CD4-positive, alpha-beta T cell treated with Interleukin-4 for 4 hours (primary cell): Measurements from ENCODE around the gene PLAAT2.
A peak's percentile ranks its signal among the peaks of the same experiment; 100 is the strongest.
"Not testable (repeated sequence)": the region's sequence is repeated elsewhere in the genome, so short reads cannot be mapped to it uniquely, and the experiment has no call there.

Experiments
- DNase-seq: peaks from one replicate; pipeline ENCODE4 v3.0.0-alpha.2; 2020

PLAAT2 gene

GRCh38 chr11:63563201-63564055 is at the start of gene PLAAT2:
TSS of gene PLAAT2 (minus strand) at chr11:63563379. CDS start at chr11:63563324, 55 bp downstream.
- no peak for DNase-seq

GRCh38 chr11:63612181-63612580 is 49.0 kb upstream of the PLAAT2 start:
- no peak for DNase-seq

GRCh38 chr11:63611395-63611747 is 48.2 kb upstream of the PLAAT2 start:
- DNase-seq, result no peak

DNA sequence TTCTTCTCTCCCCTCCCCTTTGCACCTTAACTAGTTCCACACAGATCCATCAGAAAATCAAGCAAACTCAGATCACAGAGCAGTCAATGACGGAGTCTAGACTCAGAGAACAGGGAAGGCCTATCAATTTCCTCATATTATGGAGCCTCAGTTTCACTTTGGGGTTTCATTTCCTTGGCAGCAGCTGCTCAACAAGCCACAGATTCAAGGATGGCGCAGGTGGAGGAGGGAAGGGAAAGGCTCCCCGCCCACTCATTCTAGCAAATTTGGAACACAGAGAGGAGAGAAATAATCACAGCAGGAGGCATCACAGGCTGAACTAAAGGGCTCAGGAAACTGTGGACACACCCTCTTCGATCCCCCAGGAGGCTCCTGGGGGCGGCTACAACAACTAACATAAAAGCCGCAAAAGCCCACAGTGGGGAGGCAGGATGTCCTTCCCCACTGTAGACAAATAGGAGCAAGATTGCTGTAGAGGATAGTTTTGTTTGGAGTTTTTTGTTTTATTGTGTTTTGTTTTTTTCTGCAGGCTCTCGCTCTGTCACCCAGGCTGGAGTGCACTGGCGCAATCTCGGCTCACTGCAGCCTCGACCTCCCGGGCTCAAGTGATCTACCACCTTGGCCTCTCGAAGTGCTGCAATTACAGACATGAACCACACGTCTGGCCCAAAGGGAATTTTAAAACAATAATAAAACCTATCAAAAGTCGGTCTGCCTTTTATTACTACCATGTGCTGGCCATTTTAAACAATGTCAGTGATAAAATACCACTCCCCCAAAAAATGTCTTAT is 47.6 kb upstream of the PLAAT2 start:
- DNase-seq, result no peak

GRCh38 chr11:63609971-63610580 is 46.9 kb upstream of the PLAAT2 start:
- DNase-seq, result no peak

GRCh38 chr11:63609536-63609935 is 46.4 kb upstream of the PLAAT2 start:
- no peak for DNase-seq

DNA sequence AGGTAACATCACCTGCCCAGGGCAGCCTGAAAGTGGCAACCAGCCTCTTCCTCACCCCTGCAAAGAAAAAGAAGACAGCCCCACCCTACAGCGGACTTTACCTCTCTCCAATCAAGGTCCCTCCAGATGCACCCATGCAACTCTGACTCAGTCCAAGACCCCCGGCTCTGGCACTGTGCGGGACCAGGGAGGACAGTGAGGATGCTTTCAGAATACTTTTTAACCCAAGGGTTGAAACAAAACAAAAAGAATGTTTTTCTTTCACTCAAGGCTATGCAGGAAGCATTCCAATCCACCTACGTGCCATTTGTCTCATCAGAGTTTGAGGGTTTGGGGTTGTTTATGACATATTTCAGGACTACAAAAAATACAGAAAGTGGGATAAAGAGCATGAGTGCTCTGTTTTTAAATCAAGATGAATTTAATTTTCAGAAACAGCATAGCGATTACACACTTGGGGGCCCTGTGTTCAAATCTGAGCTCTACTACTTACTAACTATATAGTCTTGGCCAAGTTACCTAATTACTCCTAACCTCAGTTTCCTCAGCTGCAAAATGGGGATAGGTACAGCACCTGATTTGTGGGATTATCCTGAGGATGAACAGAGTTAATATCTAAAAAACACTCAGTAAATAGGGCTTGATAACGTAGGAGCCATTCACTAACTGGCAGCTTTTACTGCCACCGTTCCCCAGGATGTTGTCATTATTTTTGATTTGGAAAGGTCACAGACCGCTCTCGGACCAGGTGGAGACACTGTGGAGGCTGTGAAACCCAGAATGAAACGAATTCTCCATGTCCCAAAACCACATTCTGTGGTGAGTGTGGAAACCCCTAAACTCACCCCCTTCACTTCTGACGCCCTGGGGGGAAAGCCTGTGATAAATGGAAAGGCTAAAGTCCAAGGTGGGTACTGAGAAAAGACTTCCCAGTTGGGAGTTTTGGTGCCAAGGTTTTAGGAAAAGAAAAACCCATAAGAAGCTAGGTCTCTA is 45.5 kb upstream of the PLAAT2 start:
- no peak for DNase-seq

DNA sequence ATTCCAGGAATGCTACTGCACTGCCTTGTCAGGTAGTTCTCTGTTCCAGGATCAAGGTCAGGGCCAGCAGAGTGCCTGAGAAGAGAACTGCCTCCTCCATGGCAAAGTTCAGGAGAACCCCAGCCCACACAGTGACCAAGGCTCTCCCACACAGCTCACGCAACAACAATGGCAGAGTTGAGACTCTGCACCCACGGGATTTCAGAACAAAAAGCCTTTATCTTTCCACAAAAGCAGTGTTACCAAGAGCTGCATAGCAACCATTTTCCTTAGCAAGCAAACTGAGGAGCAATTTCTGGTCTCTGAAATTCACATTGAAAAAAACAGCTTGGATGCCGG is 40.0 kb upstream of the PLAAT2 start:
- no peak for DNase-seq

GRCh38 chr11:63602290-63603179 is 39.4 kb upstream of the PLAAT2 start:
- not testable (repeated sequence) for DNase-seq

DNA sequence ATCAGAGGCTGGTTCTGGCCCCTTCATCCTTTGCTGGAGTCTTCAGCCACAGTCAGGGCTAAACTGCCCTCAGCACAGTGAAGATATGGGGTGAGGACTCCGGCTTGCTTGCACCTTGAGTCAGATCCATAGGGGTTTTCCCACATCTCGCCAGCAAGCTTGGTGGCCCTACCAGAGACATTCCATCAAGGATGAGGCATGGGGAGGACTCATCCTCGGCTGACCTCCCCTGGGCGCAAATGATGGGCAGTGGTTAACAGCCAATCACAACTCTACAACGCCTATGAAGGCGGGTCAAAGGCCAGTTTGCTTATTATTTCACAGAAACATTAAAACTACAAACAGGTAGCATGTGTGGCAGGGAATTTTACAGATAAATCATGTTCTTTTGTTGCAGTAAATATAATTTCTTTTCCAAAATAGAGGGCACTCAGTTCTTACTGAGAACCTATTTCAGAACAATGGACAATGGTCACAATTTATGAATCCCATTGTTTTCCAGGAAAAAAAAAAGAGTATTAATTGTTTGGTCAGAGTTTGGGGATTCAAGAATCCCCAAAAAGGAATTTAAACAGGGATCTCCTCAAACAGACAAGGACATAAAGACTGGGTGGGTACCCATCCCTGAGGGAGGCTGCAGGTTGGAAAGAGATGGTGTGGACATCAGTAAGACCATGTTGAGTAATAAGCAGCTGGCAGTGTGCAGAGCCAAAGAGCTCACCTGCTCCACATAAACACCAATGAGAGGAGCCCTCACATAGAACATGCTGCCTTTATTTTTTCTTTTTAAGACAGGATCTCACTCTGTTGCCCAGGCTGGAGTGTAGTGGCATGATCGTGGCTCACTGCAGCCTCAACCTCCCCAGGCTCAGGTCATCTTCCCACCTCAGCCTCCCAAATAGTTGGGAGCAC is 36.3 kb upstream of the PLAAT2 start:
- no peak for DNase-seq

- DNase-seq, result no peak
Observed at GRCh38 chr11:63598556-63598955, 35.4 kb upstream of the PLAAT2 start.

GRCh38 chr11:63595296-63595695 is 32.1 kb upstream of the PLAAT2 start:
- DNase-seq, result no peak

DNA sequence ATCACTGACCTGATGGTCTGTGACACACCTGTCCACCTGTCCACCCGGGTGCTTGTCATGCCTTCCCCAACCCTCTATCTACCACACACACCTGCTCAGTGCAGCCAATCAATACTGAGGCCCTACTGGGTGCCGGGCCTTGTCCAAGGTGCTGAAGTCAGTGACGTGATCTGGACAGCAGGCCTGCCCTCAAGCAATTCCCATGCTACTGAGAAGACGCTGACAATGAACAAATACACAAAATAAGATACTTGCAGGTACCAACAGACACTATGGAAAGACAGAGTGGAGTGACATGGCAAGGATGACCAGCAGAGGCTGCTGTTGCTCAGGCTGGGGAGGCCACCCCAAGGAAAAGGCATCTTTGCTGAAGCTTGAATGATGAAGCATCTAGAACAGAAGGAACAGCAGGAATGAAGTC is 29.8 kb upstream of the PLAAT2 start:
- peak; percentile 12 for DNase-seq

DNA sequence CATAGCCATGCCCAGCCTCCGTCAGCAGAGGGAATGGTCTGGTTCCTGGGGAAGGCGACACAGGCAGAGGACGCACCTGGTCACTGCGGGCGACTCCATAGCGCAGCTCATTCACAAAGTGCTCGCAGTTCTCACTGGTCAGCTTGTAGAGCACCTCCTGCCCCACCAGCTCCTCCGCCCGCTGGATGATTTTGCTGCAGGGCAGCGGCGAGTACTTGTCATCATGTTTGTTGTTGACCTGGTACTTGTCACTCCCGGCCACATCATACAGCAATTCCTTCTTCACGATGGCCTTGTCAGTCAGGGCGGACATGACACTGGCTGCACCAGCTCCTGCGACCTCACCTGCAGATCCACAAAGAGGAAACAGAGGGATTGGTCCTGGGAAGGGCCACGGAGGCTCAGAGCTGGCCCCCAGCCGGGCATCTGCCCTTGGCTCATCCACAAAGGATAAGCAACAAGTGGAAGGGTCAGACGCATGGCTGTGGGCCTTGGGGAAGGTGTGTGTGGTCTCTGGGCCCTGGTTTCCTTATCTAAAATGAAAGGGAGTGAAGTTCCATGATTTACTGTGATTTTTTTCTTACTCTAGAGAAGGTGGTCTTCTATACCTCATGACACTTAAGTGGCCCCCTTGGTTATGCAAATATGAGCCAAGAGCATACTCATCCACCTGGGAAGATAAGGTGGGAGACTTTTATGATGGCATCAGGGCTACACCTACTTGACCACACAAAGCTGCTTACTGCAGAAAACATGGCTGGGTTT is 27.0 kb upstream of the PLAAT2 start:
- DNase-seq, result no peak

DNA sequence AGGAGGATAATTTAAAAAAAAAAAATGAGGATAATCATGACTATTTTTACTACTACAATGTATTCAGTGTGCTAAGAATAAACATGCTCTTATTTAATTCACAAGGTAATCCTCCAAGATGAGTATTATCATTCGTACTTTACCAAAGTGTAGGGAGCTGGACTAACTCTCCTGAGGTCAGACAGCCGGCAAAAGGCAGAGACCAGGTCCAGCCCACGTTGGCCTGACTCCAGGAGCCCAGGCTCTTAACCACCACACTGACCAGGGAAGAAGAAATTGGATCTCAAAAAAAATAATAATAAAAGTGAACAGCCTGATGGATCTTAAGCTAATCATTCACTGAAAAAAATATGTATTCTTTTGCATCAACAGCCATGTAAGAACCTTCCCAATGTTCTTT is 25.8 kb upstream of the PLAAT2 start:
- no peak for DNase-seq

DNA sequence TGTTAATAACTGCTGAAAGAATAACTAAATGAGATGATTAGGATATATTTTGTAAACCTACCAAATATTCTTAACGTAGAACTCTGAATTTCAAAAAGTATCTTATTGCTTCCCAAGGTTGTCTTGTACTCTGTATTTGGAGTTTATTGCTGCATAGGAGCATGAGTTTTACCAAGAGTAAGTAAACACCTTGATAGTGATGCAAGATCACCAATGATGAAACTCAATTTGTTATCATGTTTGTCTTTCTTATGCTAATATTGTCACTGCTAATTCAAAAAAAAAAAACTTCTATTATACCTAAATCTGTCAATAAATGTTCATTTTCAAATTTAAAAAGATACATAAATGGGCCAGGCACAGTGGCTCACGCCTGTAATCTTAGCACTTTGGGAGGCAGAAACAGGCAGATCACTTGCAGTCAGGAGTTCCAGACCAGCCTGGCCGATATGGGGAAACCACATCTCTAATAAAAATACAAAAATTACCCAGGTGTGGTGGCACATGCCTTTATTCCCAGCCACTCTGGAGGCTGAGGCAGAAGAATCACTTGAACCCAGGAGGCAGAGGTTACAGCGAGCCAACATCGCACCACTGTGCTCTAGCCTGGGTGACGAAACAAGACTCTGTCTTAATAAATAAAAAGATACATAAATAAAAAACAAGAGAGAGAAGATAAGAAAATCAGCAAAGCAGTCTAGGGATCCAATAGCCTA is 23.4 kb upstream of the PLAAT2 start:
- DNase-seq, result no peak

- DNase-seq, result no peak
Observed at GRCh38 chr11:63583357-63583677, 20.1 kb upstream of the PLAAT2 start.

- DNase-seq, result not testable (repeated sequence)
Observed at GRCh38 chr11:63581224-63581623, 18.0 kb upstream of the PLAAT2 start.

DNA sequence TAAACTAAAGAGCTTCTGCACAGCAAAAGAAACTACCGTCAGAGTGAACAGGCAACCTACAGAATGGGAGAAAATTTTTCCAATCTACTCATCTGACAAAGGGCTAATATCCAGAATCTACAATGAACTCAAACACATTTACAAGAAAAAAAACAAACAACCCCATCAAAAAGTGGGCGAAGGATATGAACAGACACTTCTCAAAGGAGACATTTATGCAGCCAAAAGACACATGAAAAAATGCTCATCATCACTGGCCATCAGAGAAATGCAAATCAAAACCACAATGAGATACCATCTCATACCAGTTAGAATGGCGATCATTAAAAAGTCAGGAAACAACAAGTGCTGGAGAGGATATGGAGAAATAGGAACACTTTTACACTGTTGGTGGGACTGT is 15.7 kb upstream of the PLAAT2 start:
- DNase-seq, result not testable (repeated sequence)
